Stimulated activated CD8-positive, alpha-beta memory T cell treated with anti-CD3 and anti-CD28 coated beads, Interleukin-2, amount 100 ng/mL, for 48 hours (primary cell): ENCODE data around the gene USP19.

ENCODE experiments used
- DNase-seq, 2 donors: peaks; one replicate each; pipeline ENCODE4 v3.0.0-alpha.2; 2020; ENCODE audit warnings: low read depth in 2 of 2

The USP19 gene

GRCh38 chr3:49104427-49105291 lies 16.0 kb downstream of the USP19 start, which contains the start of gene QARS1:
TSS of gene QARS1 (minus strand) at chr3:49104757. CDS start at chr3:49104733, 24 bp downstream.
- DNase-seq, result peak; percentile 84 to 87

- no peak for DNase-seq
Observed at GRCh38 chr3:49104052-49104426, 16.6 kb downstream of the USP19 start.

GRCh38 chr3:49100046-49100615 lies 20.5 kb downstream of the USP19 start:
- DNase-seq, result no peak

GRCh38 chr3:49098910-49099630 lies 21.6 kb downstream of the USP19 start:
- no peak for DNase-seq

- DNase-seq, result no peak
Observed at GRCh38 chr3:49098429-49098828, 22.2 kb downstream of the USP19 start.

- peak; percentile 89 to 93 for DNase-seq
Observed at GRCh38 chr3:49093853-49094767, 26.5 kb downstream of the USP19 start, which contains the start of gene QRICH1. TSS of gene QRICH1 (minus strand) at chr3:49094071. CDS start at chr3:49077017, 17,054 bp downstream.

GRCh38 chr3:49092938-49093852 lies 27.4 kb downstream of the USP19 start:
- DNase-seq, result peak; percentile 80 to 82

GRCh38 chr3:49081429-49081828 lies 39.2 kb downstream of the USP19 start:
- no peak for DNase-seq

GRCh38 chr3:49079270-49079669 lies 41.4 kb downstream of the USP19 start:
- DNase-seq, result no peak

- DNase-seq, result no peak
Observed at GRCh38 chr3:49076646-49077045, 44.0 kb downstream of the USP19 start.

- DNase-seq, result no peak
Observed at GRCh38 chr3:49076116-49076515, 44.5 kb downstream of the USP19 start.
